GM21786 (cell line): ENCODE measurements around the gene TMEM229A.
A peak's percentile ranks its signal among the peaks of the same experiment; 100 is the strongest.
"Not testable (repeated sequence)": the region's sequence is repeated elsewhere in the genome, so short reads cannot be mapped to it uniquely, and the experiment has no call there.

Experiments
- ATAC-seq: cut with Tn5 transposase; IDR thresholded peaks from one replicate; pipeline ENCODE4 v1.9.1; 2021; ENCODE audit not compliant: unreplicated experiment

Gene TMEM229A

DNA sequence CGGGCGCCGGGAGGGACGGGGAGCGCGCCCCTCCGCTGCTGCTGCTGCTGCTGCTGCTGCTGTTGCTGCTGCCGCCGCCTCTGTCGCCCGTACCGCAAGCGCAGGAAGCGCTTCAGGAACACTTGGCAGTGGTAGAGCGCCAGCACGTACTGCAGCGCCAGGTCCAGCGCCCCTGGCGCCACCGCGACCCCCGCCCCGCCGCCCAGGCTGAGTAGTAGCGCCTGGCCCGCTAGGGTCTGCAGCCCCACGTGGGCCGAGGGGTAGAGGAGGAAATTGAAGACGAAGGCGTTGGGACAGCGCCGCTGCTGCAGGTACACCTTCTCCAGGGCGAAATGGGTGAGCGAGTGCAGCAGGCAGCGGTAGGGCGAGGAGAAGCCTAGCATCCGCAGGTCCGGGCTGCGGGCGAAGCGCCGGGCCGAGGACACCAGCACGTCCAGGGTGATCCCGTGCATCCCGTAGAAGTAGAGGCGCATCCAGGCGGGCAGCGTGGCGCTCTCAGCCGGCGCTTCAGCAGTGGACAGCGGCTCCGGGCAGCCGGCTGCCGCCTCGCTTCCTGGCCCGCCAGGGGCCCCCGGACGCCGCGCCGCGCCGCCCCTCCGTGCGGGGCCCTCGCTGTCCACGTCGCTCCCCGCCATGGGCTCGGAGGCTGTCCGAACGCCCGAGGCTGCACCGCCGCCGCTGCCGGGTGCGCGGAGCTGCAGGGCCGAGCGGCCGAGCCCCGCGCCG is at the start of gene TMEM229A:
TSS of gene TMEM229A (minus strand) at position 699 of the 726 bp plus-strand sequence. CDS start at position 635, 64 bp downstream.
- no peak for ATAC-seq

DNA sequence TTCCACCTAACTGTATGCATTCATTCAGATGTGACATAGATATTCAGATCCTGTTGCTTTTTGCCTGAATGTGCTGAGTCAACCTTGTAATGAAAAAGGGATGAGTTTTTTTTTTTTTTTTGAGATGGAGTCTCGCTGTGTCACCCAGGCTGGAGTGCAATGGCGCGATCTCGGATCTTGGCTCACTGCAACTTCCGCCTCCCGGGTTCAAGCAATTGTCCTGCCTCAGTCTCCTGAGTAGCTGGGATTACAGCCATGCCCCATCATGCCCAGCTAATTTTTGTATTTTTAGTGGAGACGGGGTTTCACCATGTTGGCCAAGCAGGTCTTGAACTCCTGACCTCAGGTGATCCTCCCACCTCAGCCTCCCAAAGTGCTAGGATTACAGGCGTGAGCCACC is 49.4 kb upstream of the TMEM229A start:
- ATAC-seq, result not testable (repeated sequence)

DNA sequence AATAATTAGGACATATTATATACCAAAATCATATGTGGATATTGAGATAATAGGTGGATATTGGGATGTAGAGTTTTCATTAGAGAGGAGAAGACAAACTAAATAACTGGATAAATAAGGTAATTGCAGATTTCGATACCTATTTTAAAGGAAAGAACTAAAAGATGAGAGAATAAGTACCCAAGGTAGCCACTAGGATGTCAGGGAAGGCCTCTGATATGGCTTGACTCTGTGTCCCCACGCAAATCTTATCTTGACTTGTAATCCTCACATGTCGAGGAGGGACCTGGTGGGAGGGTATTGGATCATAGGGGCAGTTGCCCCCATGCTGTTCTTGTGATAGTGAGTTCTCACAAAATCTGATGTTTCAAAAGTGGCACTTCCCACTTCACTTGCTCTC is 44.7 kb upstream of the TMEM229A start:
- ATAC-seq, result no peak

DNA sequence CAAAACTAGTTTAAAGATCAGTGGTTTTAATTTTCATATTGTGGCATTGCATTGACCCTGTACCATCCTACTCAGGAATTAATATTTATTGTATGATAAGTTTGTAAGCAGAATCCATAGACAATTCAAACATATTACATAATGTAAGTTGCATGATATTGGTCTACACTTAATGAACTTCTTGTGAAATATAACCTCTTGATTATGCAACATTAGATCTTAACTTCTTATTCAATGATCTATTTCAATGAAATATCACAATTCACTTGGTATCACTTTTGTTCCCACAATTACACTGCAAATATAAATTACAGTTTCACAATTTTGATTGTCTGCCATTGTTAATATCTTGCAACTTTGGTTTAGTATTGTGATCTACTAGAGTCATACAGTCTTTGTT is 44.0 kb upstream of the TMEM229A start:
- no peak for ATAC-seq

DNA sequence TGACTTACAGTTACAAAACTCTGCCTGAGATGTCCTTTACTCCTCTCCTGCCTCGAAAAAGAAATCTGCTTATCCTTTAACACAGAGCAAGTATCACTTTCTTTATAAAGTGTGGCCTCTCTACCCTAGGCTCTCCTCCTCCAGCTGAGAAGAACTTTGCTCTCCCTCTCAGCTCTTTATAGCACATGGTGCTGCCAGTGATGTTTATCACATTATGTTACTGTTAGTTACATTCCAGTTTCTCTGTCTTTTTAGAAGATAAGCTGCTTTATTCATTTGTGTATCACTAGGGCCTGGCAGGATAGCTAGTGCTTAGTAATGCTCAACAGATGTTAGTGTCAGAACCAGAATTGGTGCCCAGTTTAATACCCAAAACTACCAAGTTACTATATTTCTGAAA is 41.1 kb upstream of the TMEM229A start:
- no peak for ATAC-seq

DNA sequence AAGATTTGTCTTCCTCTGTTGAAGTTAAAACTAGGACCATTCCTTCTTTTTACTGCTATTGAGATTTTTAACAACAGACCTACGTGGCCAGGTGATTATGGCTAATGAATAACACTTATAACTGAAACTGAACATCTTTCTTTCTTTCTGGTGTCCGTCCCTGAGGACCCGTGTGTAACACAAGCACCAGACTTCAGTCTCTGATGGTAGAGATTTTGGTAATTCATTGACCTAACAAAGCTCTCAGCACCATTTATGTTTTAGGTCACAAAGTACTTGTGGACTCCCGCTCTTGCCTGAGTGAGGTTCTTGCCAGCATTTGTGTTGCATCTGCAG is 40.4 kb upstream of the TMEM229A start:
- no peak for ATAC-seq

DNA sequence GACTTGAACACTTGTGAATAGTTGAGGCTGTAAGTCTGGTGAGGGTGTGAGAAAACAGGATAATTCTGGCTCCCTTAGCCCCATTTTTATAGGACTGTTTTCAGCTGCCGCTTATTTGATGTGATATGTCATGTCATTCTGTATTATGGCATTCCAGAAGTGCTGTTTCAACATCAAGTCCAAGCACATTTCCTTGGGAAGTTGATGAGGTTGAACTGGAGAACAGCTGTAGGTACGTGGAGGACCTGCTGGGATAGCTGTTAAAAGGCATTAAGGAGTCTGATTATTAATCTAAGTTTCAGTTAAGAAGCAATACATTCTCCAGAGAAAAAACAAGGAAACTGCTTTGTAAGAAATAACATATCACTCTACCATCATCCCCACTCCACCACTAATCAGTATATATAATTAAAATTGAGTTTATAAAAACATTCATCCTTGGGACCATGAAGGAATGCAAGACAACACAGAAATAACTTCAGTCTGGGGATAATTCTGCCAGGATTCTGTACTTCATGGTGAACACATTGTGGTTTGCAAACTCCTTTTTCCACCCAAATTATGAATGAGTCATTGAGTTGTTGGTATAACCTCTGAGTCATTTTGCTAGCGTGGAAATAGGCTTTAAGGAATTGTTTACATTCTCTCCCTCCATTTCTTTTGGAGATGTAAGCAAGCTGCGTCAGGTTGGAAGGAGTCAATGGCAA is 39.9 kb upstream of the TMEM229A start:
- ATAC-seq, result no peak

DNA sequence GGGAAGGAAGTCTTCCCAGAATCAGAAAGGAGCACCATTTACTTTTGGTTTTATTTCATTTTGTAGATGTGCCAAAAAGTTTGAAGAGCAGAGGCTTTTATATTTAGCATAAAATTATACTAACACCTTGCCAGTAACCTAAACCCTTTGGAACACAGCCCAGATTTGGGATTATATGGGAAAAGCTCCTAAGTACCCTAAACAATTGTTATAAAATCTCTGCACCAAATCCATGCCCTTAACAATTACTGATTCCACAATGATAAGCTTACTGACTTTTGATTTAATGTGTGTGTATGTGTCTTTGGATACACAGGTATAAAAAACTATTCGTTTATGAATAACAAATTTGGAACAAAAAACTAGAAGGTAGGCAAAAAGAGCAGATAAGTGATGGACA is 39.0 kb upstream of the TMEM229A start:
- ATAC-seq, result no peak

DNA sequence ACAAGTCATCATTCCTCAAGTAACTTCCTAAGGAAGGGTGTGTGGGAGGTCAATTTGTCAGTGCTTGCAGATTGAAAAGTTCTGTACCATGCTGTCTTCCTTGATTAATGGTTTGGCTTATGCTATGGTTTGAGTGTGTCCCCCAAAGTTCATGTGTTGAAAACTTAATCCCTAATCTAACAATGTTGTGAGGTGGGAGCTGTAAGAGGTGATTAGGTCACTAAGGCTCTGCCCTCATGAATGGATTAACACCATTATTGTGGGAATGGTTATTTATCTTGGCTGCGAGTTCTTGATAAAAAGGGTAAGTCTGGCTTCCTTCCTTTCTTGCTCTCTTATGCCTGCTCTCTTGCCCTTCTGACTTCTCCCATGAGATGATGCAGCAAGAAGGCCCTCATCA is 29.3 kb upstream of the TMEM229A start:
- no peak for ATAC-seq

DNA sequence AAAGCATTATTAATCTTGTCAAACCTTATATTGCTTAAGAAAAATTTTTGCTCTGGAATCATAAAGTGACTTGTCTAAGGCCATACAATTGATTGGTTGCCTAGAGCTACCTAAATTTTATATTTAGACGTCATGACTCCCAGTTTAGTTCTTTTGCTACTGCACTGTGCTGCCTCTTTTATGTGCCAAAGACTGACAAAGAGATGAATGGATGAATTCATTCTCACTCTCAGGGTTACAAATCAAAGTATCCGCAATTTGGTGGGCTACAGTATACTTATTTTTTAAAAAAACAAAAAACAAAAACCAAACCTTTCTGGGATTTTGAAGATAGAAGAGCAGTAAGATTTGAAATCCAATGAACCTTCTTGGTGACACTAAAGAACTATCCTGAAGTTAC is 27.7 kb upstream of the TMEM229A start:
- no peak for ATAC-seq

DNA sequence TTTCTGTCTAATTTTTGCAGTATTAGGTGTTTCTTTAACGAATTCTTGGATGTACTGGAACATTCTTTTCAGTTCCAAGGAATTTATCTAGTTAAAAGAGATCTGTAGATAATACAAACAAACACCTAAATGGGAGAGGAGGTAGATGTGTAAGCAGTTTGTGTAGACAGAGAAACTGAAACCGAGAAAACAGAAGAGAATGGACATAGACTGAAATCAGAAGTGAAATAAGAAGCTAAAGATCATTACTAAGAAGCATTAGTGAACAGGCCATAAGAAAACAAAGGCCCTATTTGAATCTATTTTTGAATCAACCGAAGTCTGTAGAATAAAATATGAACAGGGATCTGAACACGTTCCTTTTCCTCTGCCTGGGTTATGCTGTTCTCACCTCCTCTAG is 26.5 kb upstream of the TMEM229A start:
- ATAC-seq, result peak; percentile 100

DNA sequence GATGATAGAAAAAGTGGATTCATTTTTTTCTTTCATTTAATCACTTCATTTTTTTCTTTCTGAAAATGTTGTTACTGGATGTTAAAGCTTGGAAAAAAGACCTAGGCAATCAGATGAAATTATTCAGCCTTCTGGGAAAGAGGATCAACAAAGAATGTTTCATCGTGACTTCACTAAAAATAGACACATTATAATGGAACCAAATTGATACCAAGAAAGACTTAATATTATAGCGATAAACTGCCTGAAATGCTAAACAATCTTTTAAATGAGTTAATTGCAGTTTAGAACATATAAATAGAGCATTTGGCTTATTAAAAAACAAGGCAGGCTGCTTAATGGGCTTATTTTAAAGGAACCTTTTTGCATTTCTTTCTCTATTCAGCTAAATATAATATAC is 25.6 kb upstream of the TMEM229A start:
- ATAC-seq, result no peak

DNA sequence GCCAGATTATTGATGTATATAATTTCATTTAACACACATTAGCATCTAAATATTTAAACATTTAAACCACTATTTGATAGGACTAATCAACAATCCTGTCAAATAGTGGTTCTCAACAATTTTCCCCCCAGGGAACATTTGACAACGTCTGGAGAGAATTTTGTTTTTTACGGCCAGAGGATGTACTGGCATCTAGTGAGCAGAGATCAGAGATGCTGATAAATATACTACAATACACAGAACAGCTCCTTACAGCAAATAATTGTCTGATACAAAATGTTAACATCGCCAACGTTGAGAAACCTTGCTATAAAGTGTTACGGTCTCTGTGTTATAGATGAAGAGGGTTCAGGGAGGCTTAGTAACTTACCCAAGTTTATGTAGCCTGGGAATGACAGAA is 25.0 kb upstream of the TMEM229A start:
- ATAC-seq, result no peak

DNA sequence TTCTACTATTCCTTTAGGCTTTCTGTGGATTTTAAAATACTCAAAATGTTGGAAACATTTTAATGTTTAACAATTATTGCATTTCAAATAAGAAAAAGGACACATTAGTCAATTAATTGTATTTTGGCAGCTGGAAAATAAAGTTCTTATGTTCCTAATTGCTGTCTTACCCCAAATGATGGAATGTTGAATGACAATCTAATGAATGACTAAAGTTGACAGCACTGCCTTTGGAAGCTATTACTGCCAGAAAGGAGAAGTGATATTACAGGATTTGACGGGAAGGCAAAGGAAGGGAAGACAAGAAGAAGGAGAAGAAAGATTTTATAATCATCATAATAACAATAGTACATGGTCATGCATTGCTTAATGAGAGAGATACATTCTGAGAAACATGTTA is 23.4 kb upstream of the TMEM229A start:
- no peak for ATAC-seq

DNA sequence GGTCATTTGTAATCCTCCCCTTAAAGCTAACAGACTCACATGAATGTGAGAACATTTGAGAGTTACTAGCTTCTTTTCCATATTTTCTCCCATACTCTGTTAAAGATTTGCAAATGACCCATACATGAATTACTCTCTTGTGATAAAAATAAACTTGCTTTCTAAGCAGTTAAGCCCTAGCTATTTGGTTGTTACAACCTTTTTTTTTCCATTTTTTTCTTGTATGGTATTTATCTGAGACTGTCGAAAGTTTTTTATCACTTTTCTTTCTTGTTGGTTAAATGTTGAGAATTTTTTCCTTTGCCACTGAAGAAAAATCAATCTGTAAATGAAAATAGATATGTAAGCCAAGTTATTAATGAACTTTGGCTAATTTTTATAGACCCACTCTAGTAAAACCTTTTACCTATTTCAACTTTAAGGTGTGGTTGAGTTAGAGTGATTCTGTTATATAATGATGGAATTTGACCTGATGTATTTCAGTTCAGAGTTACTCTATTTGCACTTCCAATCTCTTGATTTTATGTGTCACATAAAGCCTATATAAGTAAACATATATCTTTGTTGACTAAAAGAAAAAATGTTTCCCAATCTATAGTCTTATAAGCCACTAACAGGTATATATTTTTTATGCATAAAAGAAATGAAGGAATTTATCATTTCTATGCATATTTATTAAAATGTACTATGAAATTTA is 19.0 kb upstream of the TMEM229A start:
- ATAC-seq, result no peak

DNA sequence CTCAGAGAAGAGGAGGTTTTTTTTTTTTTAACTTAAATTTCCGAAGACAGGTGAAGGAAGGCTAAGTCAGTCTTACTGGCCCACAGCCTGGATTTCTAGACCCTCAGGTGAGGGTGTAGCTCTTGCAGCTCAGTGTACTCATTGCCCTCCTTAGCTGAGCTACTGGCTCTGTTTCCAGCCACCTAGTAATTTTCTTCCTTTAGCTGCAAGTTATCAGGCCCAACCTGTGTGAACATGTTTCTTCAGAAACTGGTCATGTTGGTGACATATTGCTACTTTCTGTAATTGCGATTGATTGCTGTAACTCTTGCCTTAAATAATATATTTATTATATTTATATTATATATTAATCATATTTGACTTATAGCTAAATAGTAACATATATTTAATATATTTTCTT is 10.0 kb upstream of the TMEM229A start:
- ATAC-seq, result no peak

DNA sequence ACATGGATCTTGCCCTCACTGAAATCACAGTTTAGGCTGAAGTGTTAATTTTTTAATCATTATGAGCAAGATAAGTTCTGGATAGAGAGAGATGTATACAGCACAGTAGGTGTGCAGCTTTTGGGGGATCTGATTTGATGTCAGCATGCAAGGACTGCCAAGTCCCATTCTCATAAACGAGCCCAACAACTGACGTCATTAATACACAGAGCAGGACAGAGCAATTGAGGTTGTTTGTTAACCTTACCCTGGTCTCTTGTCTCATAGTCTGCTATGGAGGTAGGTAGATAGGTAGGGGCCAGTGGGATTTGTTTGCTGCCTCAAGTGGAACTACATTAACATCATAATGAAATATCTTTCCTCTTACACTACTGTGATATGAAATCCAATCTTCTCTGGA is 8.6 kb upstream of the TMEM229A start:
- no peak for ATAC-seq

DNA sequence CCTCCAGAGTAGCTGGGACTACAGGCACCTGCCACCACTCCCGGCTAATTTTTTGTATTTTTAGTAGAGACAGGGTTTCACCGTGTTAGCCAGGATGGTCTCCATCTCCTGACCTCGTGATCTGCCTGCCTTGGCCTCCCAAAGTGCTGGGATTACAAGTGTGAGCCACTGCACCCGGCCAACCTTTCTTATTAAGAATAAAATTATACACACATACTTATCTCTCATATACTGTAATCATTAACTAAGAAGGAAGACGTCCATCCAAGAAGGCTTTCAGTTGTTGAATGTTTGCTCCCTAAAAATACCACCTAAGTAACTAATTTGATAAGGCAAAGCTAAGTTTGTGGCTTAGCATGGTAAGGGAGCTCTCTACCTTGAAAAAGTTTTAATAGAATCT is 5.0 kb upstream of the TMEM229A start:
- not testable (repeated sequence) for ATAC-seq

DNA sequence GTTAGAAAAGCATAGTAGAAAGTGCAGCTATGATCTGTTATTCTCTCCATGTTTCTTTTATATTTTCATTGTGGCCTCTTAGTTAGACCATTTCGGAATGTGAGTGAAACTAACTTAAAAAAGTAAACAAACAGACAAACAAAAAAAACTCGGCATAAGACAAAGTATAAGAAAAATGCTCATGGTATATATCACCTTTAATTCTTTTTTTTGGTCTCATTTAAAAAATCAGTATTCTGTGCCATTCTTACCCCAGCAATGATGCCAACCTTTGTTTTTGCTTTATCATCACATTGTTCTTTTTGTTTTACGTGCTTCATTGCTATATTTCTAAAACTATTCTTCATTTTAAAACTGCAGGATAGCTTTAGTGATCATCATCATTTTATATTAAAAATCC is 2.8 kb upstream of the TMEM229A start:
- no peak for ATAC-seq

DNA sequence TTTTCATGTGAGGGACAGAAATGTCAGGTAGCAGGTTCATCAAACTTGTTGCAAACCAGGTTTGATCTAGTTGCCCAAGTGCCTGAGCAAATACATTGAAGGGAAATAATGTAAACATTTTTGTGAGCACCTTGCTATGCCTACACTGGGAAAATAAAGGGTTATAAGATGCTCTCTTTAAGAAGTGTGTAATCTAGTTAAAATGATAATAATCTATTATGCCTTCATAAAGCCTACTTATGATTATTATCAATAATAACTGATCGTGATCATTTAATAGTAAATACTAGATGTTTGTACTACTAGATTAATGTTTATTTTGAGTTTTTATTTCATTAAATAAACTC is 1.9 kb upstream of the TMEM229A start:
- ATAC-seq, result no peak

DNA sequence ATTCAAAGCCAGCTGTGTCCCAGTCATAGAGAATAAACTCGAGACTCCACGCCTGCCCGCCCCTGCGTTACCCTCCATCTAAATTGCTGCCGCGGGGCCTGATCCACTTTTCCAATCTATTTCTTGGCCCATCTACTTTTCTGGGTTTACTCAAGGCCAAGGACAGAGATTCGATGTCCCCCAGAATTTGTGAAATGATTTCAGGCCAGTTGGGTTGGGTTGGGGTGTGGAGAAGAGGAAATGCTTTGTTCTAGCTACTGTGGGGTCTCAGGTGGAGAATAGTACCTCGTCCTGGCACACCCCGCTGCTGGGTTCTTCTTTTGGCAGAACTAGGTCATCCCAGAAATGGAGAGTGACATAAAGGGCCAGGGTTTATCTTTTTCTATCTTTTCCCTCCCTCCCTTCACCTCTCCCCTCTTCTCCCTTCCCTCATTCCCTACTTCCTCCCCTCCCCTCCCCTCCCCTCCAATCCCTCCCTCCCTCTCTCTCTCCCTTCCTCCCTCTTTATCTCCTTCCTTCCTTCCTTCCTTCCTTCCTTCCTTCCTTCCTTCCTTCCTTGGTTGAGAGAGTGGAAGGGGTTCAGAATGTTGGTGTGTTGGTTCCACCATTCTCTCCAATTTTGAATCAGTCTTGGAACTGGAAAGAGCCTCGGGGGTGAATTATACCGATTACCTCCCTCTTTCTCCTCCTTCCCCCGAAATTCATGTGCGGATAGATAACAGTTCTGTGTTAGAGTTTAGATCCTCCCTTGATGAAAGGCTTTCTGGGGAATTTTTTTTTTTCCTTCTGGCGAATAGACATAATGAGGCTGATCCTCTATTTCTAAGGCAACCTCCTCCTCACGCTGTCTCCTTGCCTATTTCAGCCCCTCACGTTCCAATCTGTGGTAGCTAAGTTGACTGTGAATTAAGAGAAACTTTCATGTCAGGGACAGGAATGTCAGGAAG is 1.2 kb upstream of the TMEM229A start:
- ATAC-seq, result no peak
